K562 (cell line): ENCODE measurements around the gene GMDS. TPM values are rescaled to one million over a fixed set of nuclear protein-coding genes. Genes with fewer than 3 reads are reported as not detected.

ENCODE experiments used
- ATAC-seq: fragments of 200-7000 bp; cut with Tn5 transposase; 3 replicates; pipeline ENCODE4 v1.9.1; 2020; ENCODE audit warnings: moderate library complexity
- BruUV-seq: library from RNA; stranded (reverse); fragments of 400-500 nt; replicated peaks from 2 replicates; lab custom pipeline; 2021; lab: Mats Ljungman, UMichigan
- CTCF ChIA-PET: fragments of 300-600 bp; formaldehyde crosslinking; extraction: SDS; loops from one replicate; lab custom pipeline; 2021; ENCODE audit warnings: low intra/inter-chr PET ratio; lab: Yijun Ruan, JAX
- POLR2A ChIA-PET: fragments of 300-600, 350-650 bp; sonication (Branson Sonifier 250); formaldehyde crosslinking; extraction: SDS; loops from one replicate; lab custom pipeline; 2021; ENCODE audit warnings: antibody characterized with exemption, inconsistent platforms; lab: Yijun Ruan, JAX
- DNase-seq, 4 experiments: peaks; one replicate each; pipeline versions ENCODE4 v3.0.0 to v3.0.0-alpha.2; 2011 to 2018; ENCODE audit warnings: low spot score in 3 of 4, mixed read lengths in 3 of 4; ENCODE audit errors: extremely low read depth in 1 of 4
- FAIRE-seq: peaks from 2 replicates; lab custom pipeline; 2011; peaks lifted over from hg19 to GRCh38; lab: Jason Lieb, UNC
- H2AFZ ChIP-seq: 2 replicates; pipeline ENCODE4 v1.6.0; 2011; ENCODE audit warnings: low read depth, low read length, control low read depth, inconsistent platforms
- H3K27ac ChIP-seq: fragments of 200-600 bp; 3 replicates; pipeline ENCODE4 v1.8.0; 2011; ENCODE audit warnings: low read depth, mild to moderate bottlenecking, control low read depth, inconsistent platforms, low read length, moderate library complexity, mixed read lengths; ENCODE audit errors: extremely low read depth
- H3K27me3 ChIP-seq, 2 experiments: fragments of 300-600 bp in 1 of 2; 2 replicates in 1 of 2; 3 replicates in 1 of 2; pipeline versions ENCODE4 v1.6.0 to v1.8.0; 2011; ENCODE audit warnings: inconsistent platforms in 2 of 2, low read length in 2 of 2, mild to moderate bottlenecking in 1 of 2, mixed read lengths in 1 of 2, moderate library complexity in 1 of 2; ENCODE audit not compliant: control insufficient read depth in 2 of 2, insufficient read depth in 2 of 2
- H3K36me3 ChIP-seq: fragments of 300-600 bp; 3 replicates; pipeline ENCODE4 v1.8.0; 2011; ENCODE audit warnings: mild to moderate bottlenecking, low read length, inconsistent platforms; ENCODE audit not compliant: control insufficient read depth, insufficient read depth
- H3K4me1 ChIP-seq, 2 experiments: fragments of 200-600 bp in 1 of 2; replicated peaks in 1 of 2; 2 replicates in 1 of 2; 3 replicates in 1 of 2; pipeline versions ENCODE4 v1.5.1 to v1.8.0; 2011; ENCODE audit warnings: inconsistent platforms in 2 of 2, low read length in 2 of 2, mild to moderate bottlenecking in 1 of 2, mixed read lengths in 1 of 2, moderate library complexity in 1 of 2; ENCODE audit not compliant: control insufficient read depth in 2 of 2, insufficient read depth in 2 of 2
- H3K4me2 ChIP-seq: 2 replicates; pipeline ENCODE4 v1.6.1; 2011; ENCODE audit warnings: low read length, control low read depth, inconsistent platforms, mixed read lengths; ENCODE audit not compliant: insufficient read depth
- H3K4me3 ChIP-seq: fragments of 200-600 bp; sonication (generic), shearing (Covaris generic); 2 replicates; pipeline ENCODE4 v1.5.1; 2016; ENCODE audit warnings: control low read depth, inconsistent platforms
- H3K79me2 ChIP-seq: fragments of 200-600 bp; 3 replicates; pipeline ENCODE4 v1.8.0; 2011; ENCODE audit warnings: low read length, inconsistent platforms; ENCODE audit not compliant: control insufficient read depth, insufficient read depth
- H3K9ac ChIP-seq, 2 experiments: 2 replicates each; pipeline versions ENCODE4 v1.6.0 to v1.6.1; 2011; ENCODE audit warnings: low read depth in 2 of 2, low read length in 2 of 2, control low read depth in 1 of 2, inconsistent platforms in 1 of 2, mild to moderate bottlenecking in 1 of 2, mixed read lengths in 1 of 2; ENCODE audit not compliant: insufficient read depth in 1 of 2
- H3K9me1 ChIP-seq: one replicate; pipeline ENCODE4 v1.6.0; 2011; ENCODE audit warnings: inconsistent platforms, mild to moderate bottlenecking, low read length, moderate library complexity; ENCODE audit not compliant: control insufficient read depth, insufficient read depth
- H3K9me3 ChIP-seq: replicated peaks from 2 replicates; pipeline ENCODE4 v1.5.1; 2011; ENCODE audit warnings: low read depth, low read length, inconsistent platforms; ENCODE audit not compliant: control insufficient read depth, insufficient read depth
- H4K20me1 ChIP-seq: replicated peaks from 2 replicates; pipeline ENCODE4 v1.6.1; 2011; ENCODE audit warnings: low read length, inconsistent platforms, mixed read lengths; ENCODE audit not compliant: control insufficient read depth, insufficient read depth
- U2AF2 ChIP-seq: fragments of 200-400 bp; formaldehyde crosslinking; optimal IDR thresholded peaks from 2 replicates; pipeline ENCODE3; 2017; ENCODE audit warnings: low read depth, mild to moderate bottlenecking, low read length
- ZNF780A ChIP-seq: fragments of 250-450 bp; sonication (Bioruptor Pico); IDR thresholded peaks from 2 replicates; pipeline ENCODE4 v1.5.0; 2021; ENCODE audit warnings: mild to moderate bottlenecking
- ZSCAN29 ChIP-seq: fragments of 450-650 bp; IDR thresholded peaks from 2 replicates; pipeline ENCODE4 v1.6.1; 2017
- WGBS: fragments of 100-300 bp; shearing (Covaris generic); methylation state at CpG from one replicate; pipeline ENCODE4 v1.1.6; 2016; ENCODE audit warnings: low coverage, mixed read lengths; ENCODE audit not compliant: insufficient coverage; ENCODE audit errors: missing lambda C conversion rate; 5-methylcytosine and 5-hydroxymethylcytosine counted together
- in situ Hi-C: fragments of 300-500 bp; cut with MboI; formaldehyde crosslinking; loops from 4 replicates; pipeline ENCODE4 v1.15.0; 2018; ENCODE audit warnings: inconsistent platforms, mixed read lengths
- intact Hi-C: fragments of 100-400 bp; cut with micrococcal nuclease; formaldehyde crosslinking; loops from 2 replicates; pipeline ENCODE4 v1.14.2; 2022
- polyA plus RNA-seq, 8 experiments: library from polyadenylated mRNA; depleted of rRNA in 4 of 8; stranded (reverse) in 5 of 8; unstranded in 3 of 8; fragments of >200 nt; fragmentation: Nextera tagmentation in 2 of 8; fragmentation: Illumina TruSeq in 1 of 8; extraction: Ambion mirVana in 2 of 8; extraction: Trizol in 1 of 8; gene quantifications; 2 replicates each; pipeline versions ENCODE4 v1.2.1 to v1.2.3, GENCODE V29; 2011 to 2014; ENCODE audit warnings: inconsistent platforms in 1 of 8, missing spikeins in 1 of 8
- total RNA-seq, 7 experiments: library from RNA; depleted of rRNA in 6 of 7; stranded (reverse); fragments of >200 nt in 6 of 7; fragmentation: Illumina TruSeq in 2 of 7; extraction: Trizol in 2 of 7; gene quantifications; 2 replicates each; pipeline versions ENCODE4 v1.2.1 to v1.2.3, GENCODE V29; 2011 to 2021; ENCODE audit warnings: low replicate concordance in 1 of 7

GMDS gene
- total and polyA plus RNA-seq, 9 of the 15 experiments (the other 6 are each of a cell fraction or from before 2014, with no cell fraction given): 0.48 to 31.8 (median 13.4) TPM

- in situ Hi-C loops (no loop called here), intact Hi-C loops (no loop called here)
- no peak overlapping the region for H3K4me2 ChIP-seq
- H3K9me1 ChIP-seq: no peaks in the 10 kb centered on the region
- POLR2A ChIA-PET: no interaction called here
- no peak for FAIRE-seq
- no peaks in the 10 kb centered on the region for H3K79me2 ChIP-seq
- H3K27me3 ChIP-seq: peaks cover 0 to 11% of the 10 kb centered on the region in 2 experiments; a peak in 1 of 5 replicates
- H3K4me3 ChIP-seq: no peak overlapping the region
- CTCF ChIA-PET: no interaction called here
- WGBS: 11% methylated on average over 3 of the region's 3 CpGs
- no peaks in the 10 kb centered on the region for H3K36me3 ChIP-seq
- no peak overlapping the region for H2AFZ ChIP-seq
- no TSS peak for BruUV-seq
- no peak for DNase-seq
- no peaks in the 10 kb centered on the region for H3K9me3 ChIP-seq
- no peaks in the 10 kb centered on the region for H3K4me1 ChIP-seq
- H3K27ac ChIP-seq: no peak overlapping the region
- ATAC-seq: no peak
- TF ChIP-seq ZSCAN29: no peak
- TF ChIP-seq, all 486 proteins: peak for 0
- Histone ChIP-seq H4K20me1 (peaks cover 4% of the 10 kb centered on the region; the same call in 1 of the 2 replicates), H3K9ac (no peak overlapping the region)
Observed at GRCh38 chr6:2061880-2062279, 183.5 kb downstream of the GMDS start.

- no peaks in the 10 kb centered on the region for H3K36me3 ChIP-seq
- no peaks in the 10 kb centered on the region for H3K4me1 ChIP-seq
- no peak for FAIRE-seq
- in situ Hi-C loops: no loop called here
- no peak overlapping the region for H3K4me3 ChIP-seq
- TF ChIP-seq ZNF780A (CRISPR knock-in tag) (no peak), U2AF2 (no peak)
- intact Hi-C loops: no loop called here
- no peak overlapping the region for H2AFZ ChIP-seq
- peaks cover 0 to 3% of the 10 kb centered on the region in 2 experiments; a peak in 1 of 5 replicates for H3K27me3 ChIP-seq
- no peaks in the 10 kb centered on the region for H3K9me1 ChIP-seq
- H3K79me2 ChIP-seq: no peaks in the 10 kb centered on the region
- H3K9ac ChIP-seq: no peak overlapping the region
- CTCF ChIA-PET: no interaction called here
- no peaks in the 10 kb centered on the region for H4K20me1 ChIP-seq
- ATAC-seq: no peak
- H3K9me3 ChIP-seq: no peaks in the 10 kb centered on the region
- POLR2A ChIA-PET: no interaction called here
- no TSS peak for BruUV-seq
- no peak overlapping the region for H3K27ac ChIP-seq
- H3K4me2 ChIP-seq: no peak overlapping the region
- no peak for DNase-seq
Observed at GRCh38 chr6:2055911-2056310, 189.5 kb downstream of the GMDS start.
